Neural cell (in vitro differentiated cells): Measurements from ENCODE around the gene LCAT. TPM values are rescaled to one million over a fixed set of nuclear protein-coding genes. Genes with fewer than 3 reads are reported as not detected.

ENCODE experiments used
- H2AFZ ChIP-seq: fragments of 200-600, 300-800 bp; sonication (generic), shearing (Covaris generic); 2 replicates; pipeline ENCODE4 v1.6.0; 2014; ENCODE audit warnings: low read depth, mild to moderate bottlenecking, antibody characterized with exemption, low read length, moderate library complexity
- H3F3A ChIP-seq: fragments of 200-600 bp; shearing (Covaris generic); 2 replicates; pipeline ENCODE4 v1.6.1; 2016; ENCODE audit warnings: mild to moderate bottlenecking, moderate library complexity, mixed read lengths, antibody characterized with exemption, low read length; ENCODE audit not compliant: insufficient read depth, poor library complexity, severe bottlenecking
- H3K27ac ChIP-seq: fragments of 200-600, 300-800 bp; sonication (generic), shearing (Covaris generic); 2 replicates; pipeline ENCODE4 v1.5.1; 2014; ENCODE audit warnings: mild to moderate bottlenecking, low read length, moderate library complexity
- H3K27me3 ChIP-seq: fragments of 300-800, 200-600 bp; sonication (generic), shearing (Covaris generic); 2 replicates; pipeline ENCODE4 v1.6.0; 2014; ENCODE audit warnings: mild to moderate bottlenecking, low read depth, low read length, moderate library complexity; ENCODE audit not compliant: insufficient read depth
- H3K36me3 ChIP-seq: fragments of 300-800, 200-600 bp; sonication (generic), shearing (Covaris generic); 2 replicates; pipeline ENCODE4 v1.5.1; 2014; ENCODE audit warnings: mild to moderate bottlenecking, antibody characterized with exemption, low read length, moderate library complexity; ENCODE audit not compliant: insufficient read depth
- H3K4me2 ChIP-seq: fragments of 300-800, 200-600 bp; sonication (generic), shearing (Covaris generic); 2 replicates; pipeline ENCODE4 v1.6.0; 2014; ENCODE audit warnings: mild to moderate bottlenecking, low read length
- H3K4me3 ChIP-seq: fragments of 300-800, 200-600 bp; sonication (generic), shearing (Covaris generic); 2 replicates; pipeline ENCODE4 v1.5.1; 2014; ENCODE audit warnings: mild to moderate bottlenecking, low read length, moderate library complexity
- H3K79me2 ChIP-seq: fragments of 200-600 bp; shearing (Covaris generic); replicated peaks from 2 replicates; pipeline ENCODE4 v1.6.0; 2014; ENCODE audit warnings: mild to moderate bottlenecking, low read length, moderate library complexity; ENCODE audit not compliant: insufficient read depth
- H3K9ac ChIP-seq: fragments of 300-800, 200-600 bp; sonication (generic), shearing (Covaris generic); 2 replicates; pipeline ENCODE4 v1.6.1; 2016; ENCODE audit warnings: mild to moderate bottlenecking, low read length, mixed read lengths
- H3K9me2 ChIP-seq: fragments of 200-600 bp; shearing (Covaris generic); 2 replicates; pipeline ENCODE4 v1.6.1; 2016; ENCODE audit warnings: mild to moderate bottlenecking, low read length, mixed read lengths; ENCODE audit not compliant: insufficient read depth
- H3K9me3 ChIP-seq: fragments of 200-600, 300-800 bp; sonication (generic), shearing (Covaris generic); 2 replicates; pipeline ENCODE4 v1.6.1; 2016; ENCODE audit warnings: mild to moderate bottlenecking, mixed run types, low read length, moderate library complexity, mixed read lengths
- H4K20me1 ChIP-seq: fragments of 200-600 bp; shearing (Covaris generic); 2 replicates; pipeline ENCODE4 v1.6.1; 2016; ENCODE audit warnings: mild to moderate bottlenecking, mixed run types; ENCODE audit not compliant: insufficient read depth
- EP300 ChIP-seq: fragments of 450-650 bp; conservative IDR thresholded peaks from 2 replicates; pipeline ENCODE4 v1.6.1; 2014; ENCODE audit warnings: antibody characterized with exemption, mild to moderate bottlenecking, moderate library complexity; ENCODE audit not compliant: poor library complexity, severe bottlenecking
- EZH2 ChIP-seq: fragments of 200-600, 300-800 bp; shearing (Covaris generic), sonication (generic); IDR thresholded peaks from 2 replicates; pipeline ENCODE4 v1.6.1; 2014; ENCODE audit warnings: antibody characterized with exemption, low read length, borderline replicate concordance, mild to moderate bottlenecking; ENCODE audit not compliant: insufficient read depth, poor library complexity, severe bottlenecking
- MXI1 ChIP-seq: fragments of 450-650 bp; conservative IDR thresholded peaks from 2 replicates; pipeline ENCODE4 v1.6.1; 2014; ENCODE audit warnings: antibody characterized with exemption, mild to moderate bottlenecking; ENCODE audit not compliant: poor library complexity, severe bottlenecking
- POLR2AphosphoS5 ChIP-seq: IDR thresholded peaks from 2 replicates; pipeline ENCODE4 v1.6.1; 2012
- RAD21 ChIP-seq: fragments of 450-650 bp; conservative IDR thresholded peaks from 2 replicates; pipeline ENCODE4 v1.6.1; 2014; ENCODE audit warnings: antibody characterized with exemption, mild to moderate bottlenecking, moderate library complexity
- SMC3 ChIP-seq: fragments of 450-650 bp; conservative IDR thresholded peaks from 2 replicates; pipeline ENCODE4 v1.6.1; 2014; ENCODE audit warnings: antibody characterized with exemption, mild to moderate bottlenecking, moderate library complexity; ENCODE audit not compliant: poor library complexity
- TAF1 ChIP-seq: IDR thresholded peaks from 2 replicates; pipeline ENCODE4 v1.6.1; 2012; ENCODE audit warnings: low read depth
- polyA plus RNA-seq: library from polyadenylated mRNA; depleted of rRNA; stranded (reverse); fragments of >200 nt; gene quantifications from 2 replicates; pipeline ENCODE4 v1.2.3, GENCODE V29; 2014
- TF ChIP-seq, protein P1 (sequence below): fragments of 450-650 bp; IDR thresholded peaks from 2 replicates; pipeline ENCODE4 v1.5.1; 2014; ENCODE audit warnings: antibody characterized with exemption, mild to moderate bottlenecking, moderate library complexity; ENCODE audit not compliant: poor library complexity, severe bottlenecking
- TF ChIP-seq, protein P2 (sequence below): IDR thresholded peaks from 2 replicates; pipeline ENCODE4 v1.6.1; 2012; ENCODE audit warnings: borderline replicate concordance

Gene LCAT
- polyA plus RNA-seq, 1 donor from 2014 or later, result 0.32 TPM

DNA sequence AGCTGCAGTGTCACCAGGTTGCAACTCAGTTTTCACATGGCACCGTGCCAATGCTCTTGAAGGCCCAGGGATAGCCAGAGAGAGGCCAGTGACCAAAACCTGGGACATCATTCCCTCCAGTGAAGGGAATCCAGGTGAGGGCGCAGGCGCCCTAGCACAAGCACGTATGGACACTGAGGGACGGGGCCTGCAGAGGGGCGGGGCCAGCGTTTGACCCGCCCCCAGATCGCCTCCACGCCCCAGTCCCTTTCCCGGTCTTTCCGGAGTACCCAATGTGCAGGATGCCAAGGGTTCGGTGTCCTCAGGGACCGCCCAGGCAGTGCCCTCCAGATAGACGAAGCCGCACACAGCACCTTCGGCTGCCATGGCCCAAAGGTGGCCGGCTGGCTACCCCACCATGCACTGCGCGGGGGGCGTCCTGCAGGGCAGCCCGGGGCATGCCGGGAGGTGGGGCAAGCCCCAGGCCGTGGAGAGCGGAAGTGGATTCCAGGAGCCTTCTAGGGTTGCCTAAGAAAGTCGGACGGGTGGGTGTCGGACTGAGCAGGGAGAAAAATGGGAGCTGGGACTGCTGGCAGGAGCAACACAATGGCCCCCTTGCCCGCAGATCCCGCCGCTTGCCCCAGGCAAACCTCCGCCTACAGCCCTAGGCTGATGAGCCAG, 19.9 kb upstream of the LCAT start:
- H3K27ac ChIP-seq, result no peak overlapping the region
- no peak overlapping the region for H3K4me3 ChIP-seq
- H3K9ac ChIP-seq, result no peak overlapping the region
- TF ChIP-seq, protein P1, sequence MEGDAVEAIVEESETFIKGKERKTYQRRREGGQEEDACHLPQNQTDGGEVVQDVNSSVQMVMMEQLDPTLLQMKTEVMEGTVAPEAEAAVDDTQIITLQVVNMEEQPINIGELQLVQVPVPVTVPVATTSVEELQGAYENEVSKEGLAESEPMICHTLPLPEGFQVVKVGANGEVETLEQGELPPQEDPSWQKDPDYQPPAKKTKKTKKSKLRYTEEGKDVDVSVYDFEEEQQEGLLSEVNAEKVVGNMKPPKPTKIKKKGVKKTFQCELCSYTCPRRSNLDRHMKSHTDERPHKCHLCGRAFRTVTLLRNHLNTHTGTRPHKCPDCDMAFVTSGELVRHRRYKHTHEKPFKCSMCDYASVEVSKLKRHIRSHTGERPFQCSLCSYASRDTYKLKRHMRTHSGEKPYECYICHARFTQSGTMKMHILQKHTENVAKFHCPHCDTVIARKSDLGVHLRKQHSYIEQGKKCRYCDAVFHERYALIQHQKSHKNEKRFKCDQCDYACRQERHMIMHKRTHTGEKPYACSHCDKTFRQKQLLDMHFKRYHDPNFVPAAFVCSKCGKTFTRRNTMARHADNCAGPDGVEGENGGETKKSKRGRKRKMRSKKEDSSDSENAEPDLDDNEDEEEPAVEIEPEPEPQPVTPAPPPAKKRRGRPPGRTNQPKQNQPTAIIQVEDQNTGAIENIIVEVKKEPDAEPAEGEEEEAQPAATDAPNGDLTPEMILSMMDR, result no peak
- TF ChIP-seq, protein P2, sequence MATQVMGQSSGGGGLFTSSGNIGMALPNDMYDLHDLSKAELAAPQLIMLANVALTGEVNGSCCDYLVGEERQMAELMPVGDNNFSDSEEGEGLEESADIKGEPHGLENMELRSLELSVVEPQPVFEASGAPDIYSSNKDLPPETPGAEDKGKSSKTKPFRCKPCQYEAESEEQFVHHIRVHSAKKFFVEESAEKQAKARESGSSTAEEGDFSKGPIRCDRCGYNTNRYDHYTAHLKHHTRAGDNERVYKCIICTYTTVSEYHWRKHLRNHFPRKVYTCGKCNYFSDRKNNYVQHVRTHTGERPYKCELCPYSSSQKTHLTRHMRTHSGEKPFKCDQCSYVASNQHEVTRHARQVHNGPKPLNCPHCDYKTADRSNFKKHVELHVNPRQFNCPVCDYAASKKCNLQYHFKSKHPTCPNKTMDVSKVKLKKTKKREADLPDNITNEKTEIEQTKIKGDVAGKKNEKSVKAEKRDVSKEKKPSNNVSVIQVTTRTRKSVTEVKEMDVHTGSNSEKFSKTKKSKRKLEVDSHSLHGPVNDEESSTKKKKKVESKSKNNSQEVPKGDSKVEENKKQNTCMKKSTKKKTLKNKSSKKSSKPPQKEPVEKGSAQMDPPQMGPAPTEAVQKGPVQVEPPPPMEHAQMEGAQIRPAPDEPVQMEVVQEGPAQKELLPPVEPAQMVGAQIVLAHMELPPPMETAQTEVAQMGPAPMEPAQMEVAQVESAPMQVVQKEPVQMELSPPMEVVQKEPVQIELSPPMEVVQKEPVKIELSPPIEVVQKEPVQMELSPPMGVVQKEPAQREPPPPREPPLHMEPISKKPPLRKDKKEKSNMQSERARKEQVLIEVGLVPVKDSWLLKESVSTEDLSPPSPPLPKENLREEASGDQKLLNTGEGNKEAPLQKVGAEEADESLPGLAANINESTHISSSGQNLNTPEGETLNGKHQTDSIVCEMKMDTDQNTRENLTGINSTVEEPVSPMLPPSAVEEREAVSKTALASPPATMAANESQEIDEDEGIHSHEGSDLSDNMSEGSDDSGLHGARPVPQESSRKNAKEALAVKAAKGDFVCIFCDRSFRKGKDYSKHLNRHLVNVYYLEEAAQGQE, result no peak
- TF ChIP-seq SMC3 (no peak), POLR2AphosphoS5 (no peak), RAD21 (no peak)
- no peaks in the 10 kb centered on the region for H3K9me2 ChIP-seq
- H3K27me3 ChIP-seq, result peaks cover 18% of the 10 kb centered on the region
- no peaks in the 10 kb centered on the region for H3K9me3 ChIP-seq
- no peaks in the 10 kb centered on the region for H3K79me2 ChIP-seq
- H3F3A ChIP-seq, result no peaks in the 10 kb centered on the region
- H3K36me3 ChIP-seq, result no peaks in the 10 kb centered on the region
- H3K4me2 ChIP-seq, result no peak overlapping the region
- no peaks in the 10 kb centered on the region for H4K20me1 ChIP-seq
- H2AFZ ChIP-seq, result no peak overlapping the region

DNA sequence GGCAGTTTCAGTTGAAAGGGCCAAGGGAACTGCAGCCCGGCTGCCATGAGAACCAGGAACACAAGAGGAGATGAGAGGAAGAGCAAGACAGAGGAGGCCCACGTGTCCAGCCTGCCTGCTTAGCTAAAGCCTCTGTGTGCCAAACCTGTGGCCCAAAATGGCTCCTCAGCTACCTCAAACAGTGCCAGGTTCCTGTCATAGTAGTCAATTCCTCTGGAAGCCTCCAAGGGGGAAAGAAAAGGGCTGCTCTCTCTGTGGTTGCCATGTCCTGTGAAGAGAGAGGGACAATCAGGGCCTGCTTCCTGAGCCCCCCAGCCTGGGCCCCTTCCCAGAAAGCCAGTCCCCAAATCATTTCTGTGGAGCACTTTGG, 19.4 kb upstream of the LCAT start:
- Histone ChIP-seq H3K36me3 (no peaks in the 10 kb centered on the region), H3K79me2 (no peaks in the 10 kb centered on the region), H3K4me2 (no peak overlapping the region), H3K27ac (no peak overlapping the region), H3K9me3 (no peaks in the 10 kb centered on the region), H3K4me3 (no peak overlapping the region), H2AFZ (no peak overlapping the region), H3K9ac (no peak overlapping the region), H3K27me3 (peaks cover 13% of the 10 kb centered on the region), H3F3A (no peaks in the 10 kb centered on the region), H3K9me2 (no peaks in the 10 kb centered on the region), H4K20me1 (no peaks in the 10 kb centered on the region)
- no peak for TF ChIP-seq TAF1
- no peak for TF ChIP-seq SMC3
- TF ChIP-seq EP300, result no peak
- TF ChIP-seq, protein P1, result no peak
- TF ChIP-seq EZH2, result no peak
- no peak for TF ChIP-seq RAD21
- TF ChIP-seq, protein P2, result no peak
- TF ChIP-seq MXI1, result no peak
- no peak for TF ChIP-seq POLR2AphosphoS5
